H1 (cell line): Measurements from ENCODE around the gene SLC12A6. TPM values are rescaled to one million over a fixed set of nuclear protein-coding genes. Genes with fewer than 3 reads are reported as not detected.

Experiments used
- ATF3 ChIP-seq: IDR thresholded peaks from 2 replicates; pipeline ENCODE4 v1.6.1; 2011; ENCODE audit warnings: low read depth, mild to moderate bottlenecking, low read length; ENCODE audit not compliant: insufficient read depth
- CHD1 ChIP-seq: IDR thresholded peaks from 2 replicates; pipeline ENCODE4 v1.6.1; 2012; ENCODE audit warnings: low read depth, low read length, improper control_type of control experiment
- CREB1 ChIP-seq: IDR thresholded peaks from 2 replicates; pipeline ENCODE4 v1.6.1; 2012; ENCODE audit warnings: inconsistent platforms
- CTBP2 ChIP-seq: IDR thresholded peaks from 2 replicates; pipeline ENCODE4 v1.7.0; 2011; ENCODE audit warnings: borderline replicate concordance, mild to moderate bottlenecking, moderate library complexity, mixed read lengths, low read length; ENCODE audit not compliant: insufficient read depth, insufficient read length
- E2F6 ChIP-seq: IDR thresholded peaks from 2 replicates; pipeline ENCODE4 v1.6.1; 2012; ENCODE audit warnings: inconsistent platforms
- FOSL1 ChIP-seq: IDR thresholded peaks from 2 replicates; pipeline ENCODE4 v1.6.1; 2011; ENCODE audit warnings: mild to moderate bottlenecking, low read depth, low read length, moderate library complexity; ENCODE audit not compliant: insufficient read depth
- HDAC2 ChIP-seq, 2 experiments: fragments of 300-600 bp in 1 of 2; sonication (generic) in 1 of 2; IDR thresholded peaks; 2 replicates each; pipeline ENCODE4 v1.6.1; 2011 to 2012; ENCODE audit warnings: low read depth in 2 of 2, low read length in 2 of 2, mild to moderate bottlenecking in 2 of 2, moderate library complexity in 2 of 2, borderline replicate concordance in 1 of 2, inconsistent platforms in 1 of 2
- HDAC6 ChIP-seq: IDR thresholded peaks from one replicate; pipeline ENCODE4 v1.7.1; 2012; ENCODE audit warnings: low read depth, mild to moderate bottlenecking, inconsistent platforms, low read length, moderate library complexity
- JUN ChIP-seq: IDR thresholded peaks from 2 replicates; pipeline ENCODE4 v1.6.1; 2011; ENCODE audit warnings: low read depth, mild to moderate bottlenecking, improper control_type of control experiment, low read length
- JUND ChIP-seq: IDR thresholded peaks from 2 replicates; pipeline ENCODE4 v1.6.1; 2011; ENCODE audit warnings: mild to moderate bottlenecking, improper control_type of control experiment, low read length
- KDM4A ChIP-seq: IDR thresholded peaks from one replicate; pipeline ENCODE4 v1.7.1; 2012; ENCODE audit warnings: low read depth, mild to moderate bottlenecking, moderate library complexity, low read length, inconsistent platforms; ENCODE audit not compliant: severe bottlenecking
- MAX ChIP-seq: IDR thresholded peaks from 2 replicates; pipeline ENCODE4 v1.6.1; 2012; ENCODE audit warnings: inconsistent platforms
- NANOG ChIP-seq: IDR thresholded peaks from 2 replicates; pipeline ENCODE4 v1.6.1; 2011; ENCODE audit warnings: low read length, low read depth, mild to moderate bottlenecking, inconsistent platforms; ENCODE audit not compliant: insufficient read depth, poor library complexity, severe bottlenecking
- POLR2A ChIP-seq, 2 experiments: IDR thresholded peaks; 1 replicate in 1 of 2; 2 replicates in 1 of 2; pipeline ENCODE4 v1.6.1; 2011; ENCODE audit warnings: low read depth in 2 of 2, low read length in 2 of 2, mild to moderate bottlenecking in 2 of 2; ENCODE audit errors: control extremely low read depth in 1 of 2
- RFX5 ChIP-seq: IDR thresholded peaks from 2 replicates; pipeline ENCODE4 v1.6.1; 2011; ENCODE audit warnings: low read depth, low read length, improper control_type of control experiment, borderline replicate concordance
- RNF2 ChIP-seq: fragments of 200-900, 300-1000 bp; sonication (generic); IDR thresholded peaks from 2 replicates; pipeline ENCODE4 v1.7.1; 2016; ENCODE audit warnings: borderline replicate concordance, low read depth, mild to moderate bottlenecking, antibody characterized with exemption, low read length; ENCODE audit not compliant: poor library complexity, severe bottlenecking; ENCODE audit errors: missing control alignments
- RXRA ChIP-seq: IDR thresholded peaks from 2 replicates; pipeline ENCODE4 v1.6.1; 2011; ENCODE audit warnings: low read depth, mild to moderate bottlenecking, low read length, moderate library complexity; ENCODE audit not compliant: insufficient read depth
- SIRT6 ChIP-seq: IDR thresholded peaks from one replicate; pipeline ENCODE4 v1.7.1; 2012; ENCODE audit warnings: low read length, inconsistent platforms
- SUZ12 ChIP-seq: fragments of 200-600 bp; sonication (generic); IDR thresholded peaks from 2 replicates; pipeline ENCODE4 v1.6.1; 2012; ENCODE audit warnings: mild to moderate bottlenecking, inconsistent platforms, low read length, moderate library complexity, mixed read lengths
- USF2 ChIP-seq: IDR thresholded peaks from 2 replicates; pipeline ENCODE4 v1.6.1; 2011; ENCODE audit warnings: low read length, improper control_type of control experiment
- polyA plus RNA-seq, 7 experiments: library from polyadenylated mRNA; depleted of rRNA in 3 of 7; stranded (reverse) in 5 of 7; unstranded in 2 of 7; fragments of >200 nt in 5 of 7; fragments of 200-250 nt in 2 of 7; gene quantifications; 1 replicate in 5 of 7; 2 replicates in 1 of 7; 4 replicates in 1 of 7; pipeline versions ENCODE4 v1.2.1 to v1.2.3, GENCODE V29; 2011 to 2013; ENCODE audit warnings: missing spikeins in 2 of 7, mixed read lengths in 2 of 7
- total RNA-seq: library from RNA; stranded (reverse); fragmentation: NEBNext Ultra II Directional; extraction: Animal tissue kit (Norgen Biotek cat#: 25700); gene quantifications from 2 replicates; pipeline ENCODE4 v1.2.1, GENCODE V29; 2021

SLC12A6 gene
- total and polyA plus RNA-seq, 2 of the 8 experiments (the other 6 are each of a cell fraction or from before 2014, with no cell fraction given), result 9.2 to 11.1 TPM

- TF ChIP-seq CHD1 (no peak), FOSL1 (no peak), KDM4A (peak; percentile 48), E2F6 (no peak), RXRA (no peak), SIRT6 (no peak), JUND (no peak), NANOG (no peak), JUN (no peak), HDAC6 (no peak), USF2 (no peak), RNF2 (no peak), HDAC2 (IDR thresholded peaks at IDR 0.05; ENCODE audit: borderline replicate concordance in 1 of 2, low read depth in 2 of 2, low read length in 2 of 2) (peak; percentile 48 to 63; a peak in 2 of 4 replicates), MAX (peak; percentile 15; the same call in 1 of the 2 replicates), RFX5 (no peak), CTBP2 (peak; percentile 17), ATF3 (no peak), SUZ12 (no peak), POLR2A (IDR thresholded peaks at IDR 0.05; ENCODE audit: control extremely low read depth in 1 of 2, low read depth in 2 of 2, low read length in 2 of 2) (peak; percentile 76 to 91), CREB1 (peak; percentile 43)
Measured at GRCh38 chr15:34209421-34210282, 127.9 kb downstream of the SLC12A6 start, which contains the start of gene KATNBL1 (continued).
